GM13976 (cell line): ENCODE measurements around the gene THAP2.

ENCODE experiments used
- DNase-seq: peaks from one replicate; pipeline ENCODE4 v3.0.0; 2012; ENCODE audit warnings: low spot score
- in situ Hi-C: fragments of 300-500 bp; cut with MboI; formaldehyde crosslinking; loops from one replicate; pipeline ENCODE4 v1.12.0; 2022; ENCODE audit warnings: low sequenced_read_pairs, mixed read lengths, inconsistent platforms; ENCODE audit not compliant: unreplicated experiment
- TF ChIP-seq, protein P1 (sequence below): IDR thresholded peaks from 2 replicates; pipeline ENCODE4 v1.5.1; 2012; ENCODE audit warnings: borderline replicate concordance, mild to moderate bottlenecking; ENCODE audit not compliant: insufficient read depth; ENCODE audit errors: extremely low read depth, missing control alignments, control extremely low read depth

The THAP2 gene

DNA sequence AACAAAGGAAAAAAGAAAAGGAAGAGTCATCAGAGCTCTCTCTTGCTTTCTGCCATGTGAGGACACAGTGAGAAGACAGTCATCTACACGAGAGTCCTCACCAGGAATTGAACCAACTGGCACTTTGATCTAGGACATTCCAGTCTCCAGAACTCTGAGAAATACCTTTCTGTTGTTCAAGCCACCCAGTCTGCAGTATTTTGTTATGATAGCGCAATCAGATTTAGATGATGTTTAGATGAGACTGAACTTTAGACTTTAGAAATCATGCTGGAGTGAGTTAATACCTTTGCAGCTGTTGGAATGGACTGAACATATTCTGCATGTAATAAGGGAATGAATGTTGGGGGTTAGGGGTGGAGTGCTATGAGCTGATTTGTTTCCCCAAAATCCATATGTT is 62.4 kb downstream of the THAP2 start:
- in situ Hi-C loops = no loop called here
- DNase-seq = no peak
- TF ChIP-seq, protein P1, sequence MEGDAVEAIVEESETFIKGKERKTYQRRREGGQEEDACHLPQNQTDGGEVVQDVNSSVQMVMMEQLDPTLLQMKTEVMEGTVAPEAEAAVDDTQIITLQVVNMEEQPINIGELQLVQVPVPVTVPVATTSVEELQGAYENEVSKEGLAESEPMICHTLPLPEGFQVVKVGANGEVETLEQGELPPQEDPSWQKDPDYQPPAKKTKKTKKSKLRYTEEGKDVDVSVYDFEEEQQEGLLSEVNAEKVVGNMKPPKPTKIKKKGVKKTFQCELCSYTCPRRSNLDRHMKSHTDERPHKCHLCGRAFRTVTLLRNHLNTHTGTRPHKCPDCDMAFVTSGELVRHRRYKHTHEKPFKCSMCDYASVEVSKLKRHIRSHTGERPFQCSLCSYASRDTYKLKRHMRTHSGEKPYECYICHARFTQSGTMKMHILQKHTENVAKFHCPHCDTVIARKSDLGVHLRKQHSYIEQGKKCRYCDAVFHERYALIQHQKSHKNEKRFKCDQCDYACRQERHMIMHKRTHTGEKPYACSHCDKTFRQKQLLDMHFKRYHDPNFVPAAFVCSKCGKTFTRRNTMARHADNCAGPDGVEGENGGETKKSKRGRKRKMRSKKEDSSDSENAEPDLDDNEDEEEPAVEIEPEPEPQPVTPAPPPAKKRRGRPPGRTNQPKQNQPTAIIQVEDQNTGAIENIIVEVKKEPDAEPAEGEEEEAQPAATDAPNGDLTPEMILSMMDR = no peak

DNA sequence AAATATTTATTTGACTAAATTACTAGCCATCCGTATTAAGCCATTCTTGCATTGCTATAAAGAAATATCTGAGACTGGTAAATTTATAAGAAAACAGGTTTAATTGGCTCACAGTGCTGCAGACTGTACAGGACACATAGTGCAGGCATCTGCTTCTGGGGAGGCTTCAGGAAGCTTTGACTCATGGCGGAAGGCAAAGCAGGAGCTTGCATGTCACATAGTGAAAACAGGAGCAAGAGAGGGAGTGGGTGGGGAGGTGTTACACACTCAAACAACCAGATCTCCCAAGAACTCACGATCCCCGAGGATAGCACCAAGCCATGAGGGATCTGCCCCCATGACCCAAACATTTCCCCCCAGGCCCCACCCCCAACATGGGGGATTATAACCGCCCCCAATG is 63.9 kb downstream of the THAP2 start:
- TF ChIP-seq, protein P1 = no peak
- no peak for DNase-seq
- in situ Hi-C loops = no loop called here
